Tongue (tissue), 3 donors: Measurements from ENCODE around the gene HNRNPDL. TPM values are rescaled to one million over a fixed set of nuclear protein-coding genes. Genes with fewer than 3 reads are reported as not detected.

ENCODE experiments used
- DNase-seq: peaks from one replicate; pipeline ENCODE4 v3.0.0-alpha.2; 2015
- small RNA-seq: library from RNA; depleted of rRNA; stranded (forward); fragments of <200 nt; gene quantifications from one replicate; pipeline ENCODE3, GENCODE V24; 2014; ENCODE audit warnings: low replicate concordance
- total RNA-seq: library from RNA; depleted of rRNA; stranded (reverse); fragments of >200 nt; gene quantifications from one replicate; pipeline ENCODE4 v1.2.3, GENCODE V29; 2014

HNRNPDL gene
- total RNA-seq, 1 donor from 2014 or later, result 303 TPM

DNA sequence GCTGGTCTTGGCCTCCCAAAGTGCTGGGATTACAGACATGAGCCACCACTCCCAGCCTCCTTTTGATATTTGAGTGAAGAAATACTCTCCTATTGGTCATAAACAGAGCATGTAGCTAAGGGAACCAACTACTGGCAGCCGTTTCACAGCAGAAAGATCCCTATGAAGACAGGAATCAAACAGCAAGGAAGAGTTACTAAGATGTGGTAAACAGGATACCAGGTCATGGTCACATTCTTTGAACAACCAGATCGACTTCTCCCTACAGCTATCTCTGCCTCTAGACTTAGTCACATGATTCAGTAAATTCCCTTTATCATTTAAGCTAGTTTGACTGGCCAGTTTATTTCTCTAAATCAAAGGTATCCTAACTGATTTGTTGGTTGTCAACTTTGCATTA is 47.5 kb downstream of the HNRNPDL start:
- no peak for DNase-seq

DNA sequence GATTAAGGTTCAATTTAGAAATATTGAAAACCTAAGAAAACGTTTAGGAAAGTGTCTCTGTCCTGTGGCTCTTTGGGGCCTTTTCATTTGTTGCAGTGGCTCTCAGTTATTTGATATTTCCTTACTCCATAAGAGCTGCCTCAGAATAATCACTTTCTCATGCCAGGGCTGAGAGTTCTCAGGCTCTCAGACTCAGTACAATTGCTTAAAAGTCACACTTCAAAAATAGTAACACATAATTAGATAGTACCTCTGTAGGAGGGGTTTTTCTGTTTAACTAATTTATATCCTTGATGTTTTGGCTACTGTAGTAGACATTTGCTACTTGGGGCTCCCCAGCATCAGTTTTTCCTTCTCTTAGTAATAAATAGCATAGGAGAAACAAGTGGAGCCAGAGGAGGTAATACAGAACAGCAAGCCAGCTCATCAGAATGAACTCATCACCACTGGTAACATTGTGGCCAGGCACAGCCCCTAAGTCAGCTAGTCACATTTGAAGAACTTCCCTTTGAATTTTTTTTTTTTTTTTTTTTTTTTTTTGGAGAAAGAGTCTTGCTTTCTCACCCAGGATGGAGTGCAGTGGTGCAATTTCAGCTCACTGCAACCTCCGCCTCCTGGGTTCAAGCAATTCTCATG is 48.5 kb downstream of the HNRNPDL start:
- no peak for DNase-seq

DNA sequence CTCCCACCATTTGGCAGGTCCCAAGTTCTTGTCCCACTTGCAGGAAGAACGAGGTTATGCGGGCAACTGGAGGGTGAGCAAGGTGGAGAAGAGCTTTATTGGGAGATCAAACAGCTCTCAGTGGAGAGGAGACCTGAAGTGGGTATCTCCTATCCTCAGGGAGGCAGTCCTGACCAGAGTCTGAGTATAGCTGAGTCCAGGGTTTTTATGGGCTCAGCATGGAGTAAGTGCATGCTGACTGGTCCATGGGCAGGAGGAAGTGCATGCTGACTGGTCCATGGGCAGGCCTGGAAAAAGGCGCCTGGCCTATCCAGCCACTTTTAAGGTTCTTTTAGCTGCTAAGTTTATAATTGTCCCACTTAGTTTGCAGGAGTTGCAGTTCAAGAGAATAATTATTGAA is 49.0 kb downstream of the HNRNPDL start:
- no peak for DNase-seq

DNA sequence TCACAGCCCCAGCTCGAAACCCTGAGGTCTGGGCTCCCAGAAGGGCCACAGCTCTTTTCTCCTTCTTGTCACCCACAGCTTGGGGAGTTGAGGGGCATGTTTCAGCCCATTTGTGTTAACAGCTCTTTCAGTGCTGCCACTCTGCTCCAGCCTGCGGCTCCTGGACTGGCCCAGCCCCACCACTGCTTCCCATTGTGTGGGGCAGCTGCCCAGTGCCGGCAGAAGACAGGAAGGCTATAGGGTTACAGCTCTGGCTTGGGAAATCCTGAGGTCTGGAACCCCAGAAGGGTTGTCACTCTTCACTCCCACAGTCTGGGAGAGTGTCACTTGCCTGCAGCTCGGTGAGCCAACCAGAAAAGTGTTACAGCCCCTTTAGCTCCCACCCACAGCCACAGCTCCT is 49.4 kb downstream of the HNRNPDL start:
- DNase-seq, result no peak

DNA sequence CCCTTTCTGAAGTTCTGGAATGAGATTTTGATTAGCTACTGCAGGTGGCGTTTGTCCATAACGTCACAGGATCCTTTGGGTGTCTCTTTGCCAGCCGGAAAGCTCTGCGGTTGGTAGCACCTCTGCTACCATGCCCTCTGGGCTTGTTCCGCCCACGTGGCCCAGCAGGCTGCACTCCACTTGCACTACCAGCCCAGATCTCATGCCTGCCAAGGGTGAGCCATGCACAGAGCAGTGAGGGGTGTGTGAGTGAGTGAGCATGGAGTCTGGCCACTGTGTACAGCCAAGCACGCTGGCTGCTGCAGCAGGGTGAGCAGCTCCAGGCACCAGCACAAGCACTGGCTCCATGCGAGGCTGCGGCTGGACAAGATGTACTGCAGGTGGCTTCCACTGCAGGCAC is 49.9 kb downstream of the HNRNPDL start:
- no peak for DNase-seq

DNA sequence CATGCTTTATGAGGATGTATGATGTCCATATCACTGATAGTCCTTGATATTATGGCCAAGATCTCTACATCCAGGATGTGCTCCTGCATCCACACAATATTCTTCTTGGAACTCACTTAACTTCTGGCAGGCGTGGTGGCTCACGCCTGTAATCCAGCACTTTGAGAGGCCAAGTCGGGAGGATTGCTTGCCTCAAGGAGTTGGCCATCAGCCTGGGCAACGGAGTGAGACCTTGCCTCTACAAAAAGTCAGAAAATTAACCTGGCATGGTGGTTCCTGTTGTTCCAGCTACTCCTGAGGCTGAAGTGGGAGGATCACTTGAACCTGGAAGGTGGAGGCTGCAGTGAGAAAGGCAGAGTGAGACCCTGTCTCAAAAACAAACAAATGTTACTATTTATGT is 54.2 kb downstream of the HNRNPDL start:
- DNase-seq, result no peak

DNA sequence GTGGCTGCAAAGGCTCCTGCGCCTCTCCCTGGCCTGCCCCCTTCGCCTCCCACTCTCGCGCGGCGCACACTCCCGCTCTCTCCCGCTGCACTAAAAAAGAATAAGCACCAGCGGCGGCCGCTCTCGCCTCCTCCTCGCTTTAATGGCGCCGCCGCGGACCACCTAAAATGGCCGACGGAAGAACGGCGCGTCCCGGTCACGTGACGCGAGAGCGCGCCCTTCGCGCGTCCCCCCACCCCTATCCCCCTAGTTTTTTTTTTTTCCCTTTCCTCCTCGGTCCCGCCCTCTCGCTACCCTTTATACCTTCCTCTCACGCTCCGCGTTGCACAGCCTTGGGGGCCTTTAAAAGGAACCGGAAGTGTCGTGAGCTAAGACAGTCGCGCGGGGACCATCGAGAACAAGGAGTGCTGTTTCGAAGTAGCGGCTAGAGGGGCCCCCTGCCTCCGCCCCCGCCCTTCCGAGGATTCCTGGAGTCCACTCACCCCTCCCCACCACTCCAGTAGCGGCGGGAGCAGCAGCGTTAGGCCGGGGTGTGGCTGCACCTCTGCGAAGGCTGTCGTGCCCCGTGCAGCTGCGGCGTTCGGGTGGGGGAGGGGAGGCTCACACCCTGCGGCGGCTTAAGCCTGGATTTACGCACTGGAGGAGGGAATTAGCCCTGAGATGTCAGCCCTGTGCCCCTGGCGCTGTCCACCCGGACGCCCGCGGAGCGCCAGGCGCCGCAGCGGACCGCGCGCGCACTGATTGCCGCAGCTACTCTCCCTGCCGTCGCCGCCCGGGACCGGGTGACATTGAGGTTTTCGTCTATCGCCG is 56.2 kb downstream of the HNRNPDL start, which contains the start of gene HNRNPD:
HNRNPD (minus strand) TSS at position 176 of the 810 bp plus-strand sequence. CDS start 313 bp downstream, outside the sequence.
- peak; percentile 100 for DNase-seq

DNA sequence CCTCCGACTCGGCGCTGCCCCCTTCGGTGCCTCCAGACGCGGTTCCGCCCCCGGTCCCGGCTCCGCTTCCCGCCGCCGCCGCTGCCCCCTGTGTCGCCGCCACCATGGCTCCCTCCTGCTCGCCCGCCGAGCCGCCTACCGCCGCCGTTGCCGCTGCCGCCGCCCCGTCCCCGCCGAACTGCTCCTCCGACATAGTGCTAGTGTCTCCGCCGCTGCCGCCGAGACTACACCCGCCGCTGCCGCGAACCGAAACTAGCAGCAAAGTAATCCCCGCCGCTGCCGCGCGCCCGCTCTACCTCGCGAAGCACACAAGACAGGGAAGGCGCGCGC is 56.8 kb downstream of the HNRNPDL start:
- no peak for DNase-seq

Small RNA genes lying within 50 kb of the gene (small RNA-seq; reads per million reads assigned to genes)
- gene RF00150, result not detected

Other genes starting within 250 kb of the HNRNPDL start
- 103 TPM for gene HNRNPD, start 56.5 kb downstream of the HNRNPDL start, total RNA-seq
- 32.2 TPM for gene ENOPH1, start 128 bp upstream of the HNRNPDL start, total RNA-seq
- 6.4 TPM for gene TMEM150C, start 131.5 kb upstream of the HNRNPDL start, total RNA-seq